WERI-Rb-1 (cell line): ENCODE results near the gene DHRS1.

Experiments
- DNase-seq: peaks from one replicate; pipeline ENCODE4 v3.0.0-alpha.2; 2020
- H3K27ac ChIP-seq: fragments of 250-450 bp; sonication (Bioruptor Pico); 2 replicates; pipeline ENCODE4 v1.5.1; 2020; ENCODE audit warnings: mild to moderate bottlenecking, moderate library complexity
- H3K27me3 ChIP-seq: fragments of 250-450 bp; sonication (Bioruptor Pico); 2 replicates; pipeline ENCODE4 v1.5.1; 2021; ENCODE audit warnings: mild to moderate bottlenecking, low read depth, moderate library complexity; ENCODE audit not compliant: insufficient read depth, severe bottlenecking
- H3K36me3 ChIP-seq: fragments of 250-450 bp; sonication (Bioruptor Pico); 2 replicates; pipeline ENCODE4 v1.5.1; 2020; ENCODE audit warnings: mild to moderate bottlenecking, moderate library complexity
- H3K4me3 ChIP-seq: 2 replicates; pipeline ENCODE4 v1.5.1; 2011; ENCODE audit warnings: low read depth, mild to moderate bottlenecking, control low read depth, low read length
- H3K9me3 ChIP-seq: fragments of 250-450 bp; sonication (Bioruptor Pico); 2 replicates; pipeline ENCODE4 v1.5.1; 2021; ENCODE audit warnings: mild to moderate bottlenecking, moderate library complexity; ENCODE audit not compliant: severe bottlenecking
- CTCF ChIP-seq: IDR thresholded peaks from 2 replicates; pipeline ENCODE4 v1.5.1; 2011; ENCODE audit warnings: low read depth, mild to moderate bottlenecking, control low read depth, inconsistent platforms, low read length

Gene DHRS1

GRCh38 chr14:24308342-24309124 lies 9.0 kb upstream of the DHRS1 start:
- no peaks in the 10 kb centered on the region for H3K27me3 ChIP-seq
- peaks cover 38% of the 10 kb centered on the region for H3K36me3 ChIP-seq
- H3K9me3 ChIP-seq: no peaks in the 10 kb centered on the region
- TF ChIP-seq CTCF: no peak
- H3K27ac ChIP-seq: no peak overlapping the region
- DNase-seq: no peak
- no peak overlapping the region for H3K4me3 ChIP-seq

GRCh38 chr14:24307575-24308341 lies 8.2 kb upstream of the DHRS1 start, which contains the start of gene CIDEB:
Gene CIDEB (minus strand): TSS chr14:24307977. CDS start chr14:24307858, 119 bp downstream.
- peak; percentile 59 for DNase-seq
- peaks cover 46% of the 10 kb centered on the region for H3K36me3 ChIP-seq
- peak; percentile 80 for TF ChIP-seq CTCF

GRCh38 chr14:24307156-24307574 lies 7.6 kb upstream of the DHRS1 start:
- no peak for TF ChIP-seq CTCF
- H3K27ac ChIP-seq: no peak overlapping the region
- H3K4me3 ChIP-seq: no peak overlapping the region
- peaks cover 52% of the 10 kb centered on the region for H3K36me3 ChIP-seq
- no peak for DNase-seq
- H3K27me3 ChIP-seq: no peaks in the 10 kb centered on the region
- no peaks in the 10 kb centered on the region for H3K9me3 ChIP-seq

More at GRCh38 chr14:24307575-24308341, 8.2 kb upstream of the DHRS1 start, which contains the start of gene CIDEB:
- no peaks in the 10 kb centered on the region for H3K9me3 ChIP-seq
- H3K4me3 ChIP-seq: no peak within 1 kb of the TSS
- no peak within 1 kb of the TSS for H3K27ac ChIP-seq
- no peaks in the 10 kb centered on the region for H3K27me3 ChIP-seq

- H3K9me3 ChIP-seq: no peaks in the 10 kb centered on the region
- H3K27me3 ChIP-seq: no peaks in the 10 kb centered on the region
- TF ChIP-seq CTCF: no peak
- peaks cover 59% of the 10 kb centered on the region for H3K36me3 ChIP-seq
- no peak for DNase-seq
- H3K27ac ChIP-seq: no peak overlapping the region
- no peak overlapping the region for H3K4me3 ChIP-seq
Measured at GRCh38 chr14:24304019-24304387, 4.4 kb upstream of the DHRS1 start.

- no peaks in the 10 kb centered on the region for H3K9me3 ChIP-seq
- H3K4me3 ChIP-seq: peak overlapping the region; percentile 94
- peak overlapping the region; percentile 67 for H3K27ac ChIP-seq
- peaks cover 56% of the 10 kb centered on the region for H3K36me3 ChIP-seq
- H3K27me3 ChIP-seq: no peaks in the 10 kb centered on the region
- no peak for DNase-seq
- TF ChIP-seq CTCF: no peak
Measured at GRCh38 chr14:24300326-24300980, 873 bp upstream of the DHRS1 start.
